ENCODE measurements around the gene TTLL12.
"Not testable (repeated sequence)": the region's sequence is repeated elsewhere in the genome, so short reads cannot be mapped to it uniquely, and the experiment has no call there.

DNA sequence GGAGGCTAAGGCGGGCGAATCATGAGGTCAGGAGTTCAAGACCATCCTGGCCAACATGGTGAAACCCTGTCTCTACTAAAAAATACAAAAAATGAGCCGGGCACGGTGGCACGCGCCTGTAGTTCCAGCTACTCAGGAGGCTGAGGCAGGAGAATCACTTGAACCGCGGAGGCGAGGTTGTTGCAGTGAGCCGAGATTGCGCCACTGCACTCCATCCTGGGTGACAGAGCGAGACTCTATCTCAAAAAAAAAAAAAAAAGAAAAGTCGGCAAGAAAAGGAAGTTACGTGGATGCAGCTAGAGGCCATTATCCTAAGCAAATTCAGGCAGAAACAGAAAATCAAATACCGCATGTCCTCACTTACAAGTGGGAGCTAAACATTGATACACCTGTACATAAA lies 40.6 kb downstream of the TTLL12 start:
- TF ChIP-seq, protein P1, sequence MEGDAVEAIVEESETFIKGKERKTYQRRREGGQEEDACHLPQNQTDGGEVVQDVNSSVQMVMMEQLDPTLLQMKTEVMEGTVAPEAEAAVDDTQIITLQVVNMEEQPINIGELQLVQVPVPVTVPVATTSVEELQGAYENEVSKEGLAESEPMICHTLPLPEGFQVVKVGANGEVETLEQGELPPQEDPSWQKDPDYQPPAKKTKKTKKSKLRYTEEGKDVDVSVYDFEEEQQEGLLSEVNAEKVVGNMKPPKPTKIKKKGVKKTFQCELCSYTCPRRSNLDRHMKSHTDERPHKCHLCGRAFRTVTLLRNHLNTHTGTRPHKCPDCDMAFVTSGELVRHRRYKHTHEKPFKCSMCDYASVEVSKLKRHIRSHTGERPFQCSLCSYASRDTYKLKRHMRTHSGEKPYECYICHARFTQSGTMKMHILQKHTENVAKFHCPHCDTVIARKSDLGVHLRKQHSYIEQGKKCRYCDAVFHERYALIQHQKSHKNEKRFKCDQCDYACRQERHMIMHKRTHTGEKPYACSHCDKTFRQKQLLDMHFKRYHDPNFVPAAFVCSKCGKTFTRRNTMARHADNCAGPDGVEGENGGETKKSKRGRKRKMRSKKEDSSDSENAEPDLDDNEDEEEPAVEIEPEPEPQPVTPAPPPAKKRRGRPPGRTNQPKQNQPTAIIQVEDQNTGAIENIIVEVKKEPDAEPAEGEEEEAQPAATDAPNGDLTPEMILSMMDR (IDR thresholded peaks at IDR 0.05; ENCODE audit: low read length): not testable (repeated sequence)
- TF ChIP-seq EZH2 (IDR thresholded peaks at IDR 0.05; ENCODE audit: borderline replicate concordance, low read length): not testable (repeated sequence)

Data from OCI-LY1 (cell line).